Gastroesophageal sphincter (tissue), 4 donors: ENCODE data around the gene SPINK4. TPM values are rescaled to one million over a fixed set of nuclear protein-coding genes. Genes with fewer than 3 reads are reported as not detected.

Experiments used
- ATAC-seq: fragments of 150-250 bp; one replicate; pipeline ENCODE4 v1.9.1; 2016; ENCODE audit warnings: mild to moderate bottlenecking, moderate library complexity
- H3K27ac ChIP-seq, 4 donors: fragments of 200-600 bp; sonication (generic) in 3 of 4; 1 replicate in 3 of 4; 2 replicates in 1 of 4; pipeline ENCODE4 v1.5.1; 2016 to 2019
- H3K27me3 ChIP-seq: fragments of 200-600 bp; sonication (generic); one replicate; pipeline ENCODE4 v1.5.1; 2019
- H3K36me3 ChIP-seq, 2 donors: fragments of 200-600 bp; sonication (generic); one replicate each; pipeline ENCODE4 v1.5.1; 2019; ENCODE audit warnings: control low read depth in 1 of 2
- H3K4me1 ChIP-seq, 3 donors: fragments of 200-600 bp; sonication (generic); 1 replicate in 2 of 3; 2 replicates in 1 of 3; pipeline ENCODE4 v1.5.1; 2016 to 2019; ENCODE audit warnings: control low read depth in 2 of 3
- H3K4me3 ChIP-seq, 2 donors: fragments of 200-600 bp; sonication (generic); one replicate each; pipeline ENCODE4 v1.5.1; 2019; ENCODE audit warnings: mild to moderate bottlenecking in 1 of 2, moderate library complexity in 1 of 2
- H3K9me3 ChIP-seq, 3 donors: fragments of 200-600 bp; sonication (generic); one replicate each; pipeline ENCODE4 v1.5.1; 2017 to 2019; ENCODE audit warnings: control low read depth in 2 of 3
- EP300 ChIP-seq: sonication (generic); formaldehyde crosslinking; IDR thresholded peaks from one replicate; pipeline ENCODE4 v1.6.1; 2017; ENCODE audit warnings: antibody characterized with exemption, mild to moderate bottlenecking
- POLR2A ChIP-seq, 2 donors: fragments of 450-650 bp; IDR thresholded peaks; one replicate each; pipeline ENCODE4 v1.6.1; 2017; ENCODE audit warnings: antibody characterized with exemption in 2 of 2, mild to moderate bottlenecking in 2 of 2, moderate library complexity in 1 of 2
- POLR2AphosphoS5 ChIP-seq: sonication (generic); formaldehyde crosslinking; IDR thresholded peaks from one replicate; pipeline ENCODE4 v1.6.1; 2017; ENCODE audit warnings: antibody characterized with exemption
- WGBS, 2 donors: methylation state at CpG; one replicate each; pipeline ENCODE4 v1.1.5; 2018; ENCODE audit warnings: low coverage in 1 of 2; 5-methylcytosine and 5-hydroxymethylcytosine counted together
- total RNA-seq, 4 donors: library from RNA; depleted of rRNA; stranded (reverse); fragments of >200 nt; gene quantifications; one replicate each; pipeline ENCODE4 v1.1.0, GENCODE V29; 2016
- TF ChIP-seq, protein P1 (sequence below), 4 experiments: fragments of 200-600 bp in 2 of 4; fragments of 450-650 bp in 2 of 4; sonication (generic) in 1 of 4; IDR thresholded peaks; one replicate each; pipeline ENCODE4 v1.5.1; 2017 to 2019; ENCODE audit warnings: antibody characterized with exemption in 4 of 4, mild to moderate bottlenecking in 2 of 4, moderate library complexity in 2 of 4

The SPINK4 gene
- total RNA-seq, 4 donors from 2014 or later, result not detected

DNA sequence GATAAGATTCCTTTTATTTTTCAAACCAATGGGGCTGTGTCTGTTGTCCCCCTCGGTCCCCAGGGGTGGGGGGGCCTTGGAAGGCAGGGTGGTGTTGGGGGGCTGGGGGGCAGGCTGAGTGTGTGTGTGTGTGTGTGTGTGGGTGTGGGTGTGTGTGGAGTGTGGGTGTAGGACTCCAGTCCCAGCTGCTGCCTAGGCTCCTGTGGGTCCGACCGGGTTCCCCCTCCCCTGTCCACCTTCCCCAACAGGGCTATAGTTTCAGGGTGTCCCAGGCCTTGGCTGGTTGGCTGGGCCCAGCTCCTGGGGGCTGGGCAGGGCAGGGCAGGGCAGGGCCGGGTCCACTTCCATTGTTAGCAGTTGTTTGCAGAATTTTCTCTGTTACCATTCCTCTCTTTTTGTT is 48.3 kb downstream of the SPINK4 start:
- peak overlapping the region in 2 of 4 donors; percentile 94 to 97 for H3K27ac ChIP-seq
- TF ChIP-seq, protein P1, sequence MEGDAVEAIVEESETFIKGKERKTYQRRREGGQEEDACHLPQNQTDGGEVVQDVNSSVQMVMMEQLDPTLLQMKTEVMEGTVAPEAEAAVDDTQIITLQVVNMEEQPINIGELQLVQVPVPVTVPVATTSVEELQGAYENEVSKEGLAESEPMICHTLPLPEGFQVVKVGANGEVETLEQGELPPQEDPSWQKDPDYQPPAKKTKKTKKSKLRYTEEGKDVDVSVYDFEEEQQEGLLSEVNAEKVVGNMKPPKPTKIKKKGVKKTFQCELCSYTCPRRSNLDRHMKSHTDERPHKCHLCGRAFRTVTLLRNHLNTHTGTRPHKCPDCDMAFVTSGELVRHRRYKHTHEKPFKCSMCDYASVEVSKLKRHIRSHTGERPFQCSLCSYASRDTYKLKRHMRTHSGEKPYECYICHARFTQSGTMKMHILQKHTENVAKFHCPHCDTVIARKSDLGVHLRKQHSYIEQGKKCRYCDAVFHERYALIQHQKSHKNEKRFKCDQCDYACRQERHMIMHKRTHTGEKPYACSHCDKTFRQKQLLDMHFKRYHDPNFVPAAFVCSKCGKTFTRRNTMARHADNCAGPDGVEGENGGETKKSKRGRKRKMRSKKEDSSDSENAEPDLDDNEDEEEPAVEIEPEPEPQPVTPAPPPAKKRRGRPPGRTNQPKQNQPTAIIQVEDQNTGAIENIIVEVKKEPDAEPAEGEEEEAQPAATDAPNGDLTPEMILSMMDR (IDR thresholded peaks at IDR 0.05), result no peak
- no peak for TF ChIP-seq POLR2A (IDR thresholded peaks at IDR 0.05)
- no peak for TF ChIP-seq POLR2AphosphoS5
- no peak for TF ChIP-seq EP300
- 60% methylated on average over 1 of the region's 4 CpGs; no CpG with 5 or more reads in 1 of the 2 donors for WGBS, 2 donors
- no peak for ATAC-seq
- peaks cover 0 to 46% (median 25%) of the 10 kb centered on the region in 3 donors for H3K4me1 ChIP-seq
- H3K36me3 ChIP-seq, result peaks cover 0 to 34% of the 10 kb centered on the region in 2 donors
- H3K4me3 ChIP-seq, result no peak overlapping the region
- H3K27me3 ChIP-seq, result no peaks in the 10 kb centered on the region
- no peaks in the 10 kb centered on the region for H3K9me3 ChIP-seq

DNA sequence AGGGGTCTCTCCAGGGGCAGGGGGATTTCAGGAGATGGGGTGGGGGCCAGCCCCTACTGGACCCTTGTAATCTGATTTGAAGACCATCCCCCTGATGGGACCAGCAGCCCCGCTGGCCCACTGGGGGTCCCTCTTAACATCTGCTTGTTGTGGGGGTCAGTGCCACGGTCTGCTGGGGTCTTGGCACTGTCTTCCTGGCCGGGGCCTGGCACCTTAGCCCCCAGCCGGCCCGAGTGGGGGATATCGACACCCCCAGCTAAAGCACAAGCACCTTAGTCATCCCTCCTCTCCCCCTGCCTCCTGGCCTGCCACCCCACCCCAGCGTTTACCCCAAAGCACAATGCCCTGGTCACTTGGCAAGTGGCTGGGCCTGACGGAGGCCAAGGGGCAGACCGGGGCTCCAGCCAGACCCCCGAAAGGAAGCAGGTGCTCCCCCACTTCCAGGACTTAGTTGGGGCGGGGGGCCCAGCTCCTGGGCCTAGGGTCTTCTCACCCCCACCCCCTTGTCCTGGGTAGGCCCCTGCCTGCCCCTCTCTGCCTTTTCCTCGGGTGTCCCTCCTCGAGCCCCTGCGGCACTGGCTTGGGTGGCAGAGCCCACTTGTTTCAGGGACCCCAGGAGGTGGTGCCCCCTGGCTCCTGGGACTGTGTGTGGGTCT is 49.0 kb downstream of the SPINK4 start:
- no peaks in the 10 kb centered on the region for H3K9me3 ChIP-seq
- H3K27me3 ChIP-seq, result no peaks in the 10 kb centered on the region
- peaks cover 0 to 53% (median 25%) of the 10 kb centered on the region in 3 donors for H3K4me1 ChIP-seq
- H3K4me3 ChIP-seq, result peak overlapping the region in 1 of 2 donors; percentile 80
- peak overlapping the region; percentile 85 to 97 (median 94) for H3K27ac ChIP-seq
- no CpG with 5 or more reads among the region's 14 CpGs for WGBS, 2 donors
- H3K36me3 ChIP-seq, result peaks cover 0 to 33% of the 10 kb centered on the region in 2 donors
- ATAC-seq, result no peak
- TF ChIP-seq POLR2A (IDR thresholded peaks at IDR 0.05), result no peak
- no peak for TF ChIP-seq POLR2AphosphoS5
- TF ChIP-seq, protein P1 (IDR thresholded peaks at IDR 0.05), result no peak
- no peak for TF ChIP-seq EP300

DNA sequence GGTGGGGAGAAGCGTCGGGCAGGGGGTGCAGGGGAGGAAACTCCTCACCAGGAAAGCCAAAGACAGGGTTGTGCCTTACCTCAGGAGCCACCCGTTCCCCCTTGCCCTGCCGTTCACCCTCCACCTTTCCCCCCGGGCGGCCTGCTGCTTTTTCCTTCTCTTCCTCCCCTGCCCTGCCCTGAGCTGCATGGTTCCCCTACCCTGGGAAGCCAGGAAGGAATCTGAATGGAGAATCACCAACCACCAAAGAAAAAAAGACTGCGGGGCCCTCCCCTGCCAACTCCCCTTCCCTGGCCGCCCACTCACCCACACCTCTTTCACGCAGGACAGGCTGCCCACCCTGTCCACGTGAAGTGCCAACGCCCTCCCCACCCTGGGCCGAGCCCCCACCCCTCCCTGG is 49.5 kb downstream of the SPINK4 start:
- no CpG with 5 or more reads among the region's 12 CpGs for WGBS, 2 donors
- ATAC-seq, result no peak
- H3K4me3 ChIP-seq, result peak overlapping the region; percentile 48 to 80
- TF ChIP-seq POLR2AphosphoS5, result no peak
- TF ChIP-seq, protein P1 (IDR thresholded peaks at IDR 0.05), result no peak
- TF ChIP-seq POLR2A (IDR thresholded peaks at IDR 0.05), result no peak
- TF ChIP-seq EP300, result no peak
- peaks cover 0 to 32% of the 10 kb centered on the region in 2 donors for H3K36me3 ChIP-seq
- H3K9me3 ChIP-seq, result no peaks in the 10 kb centered on the region
- H3K27me3 ChIP-seq, result no peaks in the 10 kb centered on the region
- peaks cover 0 to 59% (median 25%) of the 10 kb centered on the region in 3 donors for H3K4me1 ChIP-seq
- peak overlapping the region; percentile 85 to 97 (median 94) for H3K27ac ChIP-seq

DNA sequence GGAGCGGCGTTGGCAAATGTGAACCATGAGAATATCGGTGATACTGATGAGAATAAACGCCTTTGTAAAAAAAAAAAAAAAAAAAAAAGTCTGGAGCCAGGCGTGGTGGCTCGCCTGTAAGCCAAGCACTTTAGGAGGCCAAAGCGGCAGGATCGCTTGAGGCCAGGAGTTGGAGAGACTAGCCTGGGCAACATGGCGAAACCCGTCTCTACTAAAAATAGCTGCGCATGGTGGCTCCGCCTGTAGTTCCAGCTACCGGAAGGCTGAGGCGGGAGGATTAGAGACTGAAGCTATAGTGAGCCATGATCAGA is 49.9 kb downstream of the SPINK4 start:
- peak; percentile 42 for ATAC-seq
- no peak for TF ChIP-seq POLR2AphosphoS5
- TF ChIP-seq POLR2A (IDR thresholded peaks at IDR 0.05), result no peak
- no peak for TF ChIP-seq EP300
- 0% methylated on average over 7 to 10 of the region's 14 CpGs for WGBS, 2 donors
- Histone ChIP-seq H3K27me3 (no peaks in the 10 kb centered on the region), H3K27ac (peak overlapping the region; percentile 85 to 97 (median 94)), H3K36me3 (peaks cover 0 to 36% of the 10 kb centered on the region in 2 donors), H3K9me3 (no peaks in the 10 kb centered on the region), H3K4me1 (peaks cover 0 to 62% (median 25%) of the 10 kb centered on the region in 3 donors), H3K4me3 (peak overlapping the region; percentile 48 to 80)

DNA sequence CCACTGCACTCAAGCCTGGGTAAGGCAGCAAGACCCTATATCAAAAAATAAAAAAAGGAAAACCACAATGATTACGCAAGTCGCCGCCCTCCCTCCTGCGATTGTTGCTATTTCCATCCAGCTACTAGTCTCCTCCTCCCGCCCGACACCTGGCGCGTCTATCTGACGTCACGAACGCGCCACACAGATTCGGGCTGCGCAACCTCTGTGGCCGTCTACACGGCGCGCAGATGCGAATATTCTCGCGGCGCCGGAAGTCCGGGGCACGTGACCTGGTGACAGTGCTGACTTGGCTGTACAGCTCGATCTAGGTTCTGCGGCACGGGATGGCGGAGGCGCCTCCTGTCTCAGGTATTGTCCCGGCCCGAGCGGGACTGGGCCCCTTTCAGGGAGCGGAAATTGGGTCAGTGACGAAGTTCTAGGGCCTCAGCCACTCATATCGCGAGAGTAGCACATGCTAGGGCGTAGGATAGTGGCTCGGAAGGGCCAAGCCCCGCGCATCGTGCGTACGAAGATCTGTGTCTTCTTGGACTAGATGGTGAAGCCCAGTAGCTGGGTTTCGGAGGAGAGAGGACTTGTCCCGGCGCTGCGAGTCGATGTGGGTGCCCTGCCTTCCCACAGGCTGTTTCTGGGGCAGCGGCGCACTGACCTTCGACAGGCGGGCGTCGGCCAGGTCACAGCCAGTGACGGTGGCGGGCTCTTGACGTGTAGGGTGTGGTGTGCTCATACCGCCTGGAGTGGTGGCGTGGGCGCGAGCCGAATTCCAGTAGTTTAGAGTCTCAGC is 50.5 kb downstream of the SPINK4 start, which contains the start of gene NFX1:
Gene NFX1, plus strand, starts transcription at position 270 of the 784 bp plus-strand sequence. Its CDS starts 57 bp downstream, at position 327.
- Histone ChIP-seq H3K36me3 (peaks cover 0 to 38% of the 10 kb centered on the region in 2 donors), H3K4me1 (peaks cover 0 to 68% (median 25%) of the 10 kb centered on the region in 3 donors), H3K9me3 (no peaks in the 10 kb centered on the region), H3K27me3 (no peaks in the 10 kb centered on the region), H3K4me3 (peak within 1 kb of the TSS; percentile 48 to 80), H3K27ac (peak within 1 kb of the TSS; percentile 85 to 97 (median 94))
- TF ChIP-seq, protein P1 (IDR thresholded peaks at IDR 0.05), result peak in 1 of 4 experiments; percentile 5
- TF ChIP-seq POLR2A (IDR thresholded peaks at IDR 0.05) (peak; percentile 89 to 92), POLR2AphosphoS5 (peak; percentile 96), EP300 (peak; percentile 18)
- peak; percentile 94 for ATAC-seq
- WGBS, 2 donors, result 0% methylated on average over 3 to 12 of the region's 63 CpGs
